NCI-H748 (cell line): ENCODE measurements around the gene ZNF436.
A peak's percentile ranks its signal among the peaks of the same experiment; 100 is the strongest.

Source experiments
- DNase-seq: peaks from one replicate; lab custom pipeline; 2025; ENCODE audit not compliant: unreplicated experiment; lab: John Stamatoyannopoulos, UW

ZNF436 gene

DNA sequence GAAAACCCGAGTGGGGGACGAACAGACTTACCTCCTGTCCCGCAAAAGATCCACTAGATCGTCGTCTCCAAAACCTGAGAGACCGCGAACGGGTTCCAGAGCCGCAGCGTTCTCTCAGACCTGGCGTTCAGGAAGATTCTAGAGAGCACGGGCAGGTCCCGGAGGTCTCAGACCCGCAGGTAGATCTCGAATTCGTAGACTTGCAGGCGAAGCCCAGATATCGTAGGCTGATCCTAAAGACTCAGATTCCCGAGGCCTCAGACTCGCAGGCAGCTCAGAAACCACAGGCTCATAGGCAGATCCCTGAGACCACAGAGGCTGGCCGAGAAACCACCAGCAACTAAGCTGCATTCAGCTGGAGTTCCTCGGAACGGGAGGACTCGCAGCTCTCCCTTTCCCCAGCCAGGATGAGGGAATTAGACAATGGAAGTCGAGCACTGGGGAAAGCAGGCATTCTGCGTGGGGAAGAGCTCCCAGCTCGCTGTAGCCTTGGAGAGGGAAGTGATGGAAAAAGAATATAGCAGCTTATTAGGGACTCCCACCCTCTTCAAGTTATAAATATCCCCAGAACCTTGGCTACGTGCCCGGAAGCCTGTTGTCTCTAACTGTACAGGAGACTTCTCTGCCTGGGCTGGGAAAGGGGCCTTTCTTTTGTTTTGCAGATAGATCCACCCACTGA, at the start of gene ZNF436:
Gene ZNF436, minus strand, starts transcription at position 502 of the 679 bp plus-strand sequence. CDS start 1,831 bp downstream, outside the sequence.
- peak; percentile 84 for DNase-seq

DNA sequence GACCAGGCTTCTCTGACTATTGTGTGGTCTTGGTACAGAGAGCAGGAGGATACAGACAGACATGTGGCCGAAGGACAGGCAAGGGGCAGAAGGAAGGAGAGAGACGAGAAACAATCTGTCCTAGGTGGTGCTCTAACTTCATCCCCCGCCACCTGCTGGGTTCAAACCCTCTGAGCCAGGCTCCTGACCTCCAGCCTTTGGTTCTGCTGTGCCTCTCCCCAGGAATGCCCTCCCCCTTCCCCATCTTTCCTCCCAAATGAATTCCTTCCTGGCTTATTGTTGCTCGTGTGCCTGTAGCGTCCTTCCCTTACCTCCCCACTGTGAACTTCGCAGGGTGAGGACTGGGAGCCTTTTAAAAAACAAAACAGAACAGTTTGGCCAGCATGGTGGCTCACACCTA, 49.5 kb upstream of the ZNF436 start:
- no peak for DNase-seq

DNA sequence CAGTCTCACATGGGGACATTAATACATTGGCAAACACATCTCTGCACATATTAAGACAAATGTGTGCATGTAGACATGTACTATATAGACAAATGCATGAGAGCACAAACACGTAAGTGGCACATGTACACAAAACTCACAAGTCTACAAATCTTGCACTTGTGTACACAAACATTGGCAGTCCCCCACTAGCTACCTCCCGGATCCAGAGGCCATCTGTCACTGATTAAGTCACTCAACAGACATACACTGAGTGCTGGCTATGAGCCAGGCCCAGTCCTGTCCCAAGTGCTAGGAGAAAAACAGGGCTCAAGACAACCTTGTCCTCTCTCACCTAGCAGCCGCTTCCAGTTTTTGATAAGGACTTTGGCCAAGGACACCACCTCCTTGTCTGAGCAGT, 47.9 kb upstream of the ZNF436 start:
- peak; percentile 51 for DNase-seq

DNA sequence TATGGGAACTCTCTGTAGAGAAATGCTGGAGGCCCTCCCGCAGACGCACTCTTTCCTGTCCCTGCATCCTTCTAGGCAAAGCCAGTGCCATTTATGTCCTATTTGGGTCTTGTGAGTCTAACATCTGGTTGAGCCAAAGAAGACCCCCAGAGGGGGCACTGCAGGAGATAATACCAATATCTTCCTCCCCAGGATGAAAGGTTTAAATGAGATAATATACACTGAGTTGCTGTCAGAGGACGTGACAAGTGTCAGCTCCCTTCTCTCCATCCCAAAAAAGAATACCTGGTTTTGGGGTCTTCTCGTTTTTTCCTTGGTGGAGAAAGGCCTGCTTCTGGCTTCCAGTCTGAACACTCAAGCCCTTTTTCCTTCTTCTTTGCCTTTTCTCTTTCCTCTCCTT, 47.3 kb upstream of the ZNF436 start:
- no peak for DNase-seq

DNA sequence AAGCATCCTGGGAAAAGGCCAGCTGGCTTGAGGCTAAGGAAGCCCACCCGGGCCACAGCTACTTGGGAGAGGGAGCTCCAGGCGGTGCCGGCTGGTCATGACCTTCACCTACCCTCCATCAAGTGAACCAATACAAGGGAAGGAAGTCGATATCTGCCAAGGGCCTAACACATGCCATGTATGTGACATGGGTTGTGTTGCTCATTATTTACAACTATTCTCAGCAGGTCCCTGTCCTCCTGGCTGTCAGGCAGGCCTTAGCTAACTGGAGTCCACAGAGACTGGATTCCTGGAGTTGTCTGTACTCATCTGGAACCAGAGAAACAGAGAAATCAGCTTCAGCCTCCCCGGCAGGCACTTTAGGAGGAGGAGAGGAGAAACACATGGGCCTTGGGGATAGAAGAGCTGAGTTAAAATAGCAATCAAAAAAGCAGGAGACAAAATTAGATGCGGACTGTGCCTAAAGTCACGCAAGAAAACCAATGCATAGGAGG, 39.2 kb upstream of the ZNF436 start:
- no peak for DNase-seq

DNA sequence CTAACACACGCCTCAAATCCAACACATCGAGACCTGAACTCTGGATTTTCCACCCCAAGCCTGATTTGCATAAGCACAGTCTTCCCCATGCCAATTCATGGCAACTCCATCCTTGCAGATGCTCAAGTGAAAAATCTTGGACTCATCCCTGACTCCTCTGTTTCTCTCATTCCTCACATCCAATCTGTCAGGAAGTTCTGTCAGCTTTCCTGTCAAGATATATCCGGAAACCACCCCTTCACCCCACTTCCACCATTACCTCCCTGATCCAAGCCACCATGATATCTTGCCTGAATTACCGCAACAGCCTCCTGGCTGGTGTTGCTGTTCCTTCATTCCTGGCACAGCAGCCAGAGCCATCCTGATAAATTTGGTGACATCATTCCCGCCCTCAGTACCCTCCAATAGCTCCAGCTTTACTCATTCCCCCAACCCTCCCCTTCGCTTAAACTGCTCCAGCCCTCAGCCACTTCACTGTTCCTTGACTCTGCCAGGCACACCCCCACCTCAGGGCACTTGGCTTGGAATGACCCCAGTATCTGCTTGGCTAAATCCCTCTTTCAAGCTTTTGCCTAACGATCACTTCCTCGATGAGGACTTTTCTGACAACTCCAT, 37.5 kb upstream of the ZNF436 start:
- no peak for DNase-seq

DNA sequence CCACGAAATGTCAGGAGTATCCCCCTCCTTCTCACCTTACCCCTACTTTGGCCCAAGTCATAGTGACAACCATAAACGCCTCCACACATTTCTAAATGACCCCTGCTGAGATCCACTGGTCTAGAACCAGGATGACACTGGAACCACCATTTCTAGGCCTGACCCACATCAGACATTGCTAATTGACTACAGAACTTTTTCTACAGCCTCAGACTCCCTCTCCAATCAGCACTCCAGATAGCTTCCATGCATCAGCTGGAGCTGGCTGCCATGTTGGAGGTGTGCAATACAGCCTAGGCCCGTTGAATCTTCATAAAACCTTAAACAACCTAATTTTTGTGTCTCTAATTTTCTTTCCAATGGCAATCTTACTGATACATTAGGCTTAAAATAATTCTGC, 36.3 kb upstream of the ZNF436 start:
- no peak for DNase-seq

DNA sequence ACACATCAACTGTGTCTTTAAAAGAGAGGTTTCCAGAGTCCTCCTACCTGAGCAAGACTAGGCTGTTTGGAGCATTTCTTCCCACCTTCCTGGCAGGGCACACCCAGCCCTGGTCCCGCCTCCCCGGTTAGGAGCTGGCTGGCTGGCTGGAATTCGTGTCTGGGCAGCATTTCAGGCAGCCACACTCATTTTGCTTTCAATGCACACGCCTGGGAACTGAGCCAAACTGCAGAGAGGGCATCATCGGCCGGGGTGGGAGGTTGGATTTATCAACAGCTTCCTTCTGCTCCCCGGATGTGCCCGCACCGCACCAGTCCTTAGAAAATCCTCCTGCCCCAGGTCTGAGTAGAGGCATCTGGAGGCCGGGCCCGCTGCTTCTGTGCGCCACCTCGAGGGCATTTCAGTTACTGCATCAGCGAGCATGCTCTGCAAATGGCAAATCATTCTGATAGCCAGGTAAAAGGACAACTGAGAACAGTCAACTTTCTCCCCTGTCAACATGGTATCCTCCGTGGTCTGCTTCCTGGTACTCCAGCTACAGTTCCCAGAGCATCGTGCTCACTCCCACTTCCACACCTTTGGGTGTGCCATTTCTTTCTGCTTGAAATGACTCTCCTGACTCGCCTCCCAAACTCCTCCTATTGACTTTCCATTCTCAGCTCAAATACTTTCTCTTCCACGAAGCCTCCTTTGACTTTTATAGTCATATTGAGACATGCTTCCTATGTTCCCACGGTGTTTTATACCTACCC, 34.3 kb upstream of the ZNF436 start:
- DNase-seq: peak; percentile 92

DNA sequence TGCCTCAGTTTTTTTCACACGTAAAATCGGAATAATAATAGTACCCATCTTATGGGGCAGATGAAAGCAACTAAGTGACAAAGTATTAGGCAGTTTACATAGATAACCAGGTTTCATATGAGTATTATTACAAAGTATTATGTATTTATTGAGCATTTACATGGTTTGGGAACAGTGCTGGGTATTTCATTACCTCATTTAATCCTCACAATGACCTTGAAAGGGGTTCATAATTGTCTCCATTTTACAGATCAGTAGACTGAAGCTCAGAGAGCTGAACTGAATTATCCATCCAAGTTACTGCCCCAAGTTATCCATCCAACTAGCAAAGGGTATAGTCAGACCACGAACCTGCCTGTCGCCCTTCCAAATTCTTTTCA, 33.7 kb upstream of the ZNF436 start:
- DNase-seq: no peak

DNA sequence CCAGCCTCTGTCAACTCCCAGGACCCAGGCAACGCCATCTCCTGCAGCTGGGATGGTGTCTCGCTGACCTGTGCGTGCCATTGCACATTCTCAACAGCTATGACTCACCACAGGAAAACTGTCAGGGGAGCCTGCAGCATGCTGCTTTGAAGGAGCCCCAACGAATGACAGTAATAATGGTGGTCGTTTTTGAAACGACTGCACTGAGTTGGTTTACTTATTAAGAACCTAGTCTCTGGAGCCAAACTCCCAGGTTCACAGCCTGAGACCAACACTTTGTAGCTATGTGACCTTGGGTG, 33.4 kb upstream of the ZNF436 start:
- DNase-seq: no peak

DNA sequence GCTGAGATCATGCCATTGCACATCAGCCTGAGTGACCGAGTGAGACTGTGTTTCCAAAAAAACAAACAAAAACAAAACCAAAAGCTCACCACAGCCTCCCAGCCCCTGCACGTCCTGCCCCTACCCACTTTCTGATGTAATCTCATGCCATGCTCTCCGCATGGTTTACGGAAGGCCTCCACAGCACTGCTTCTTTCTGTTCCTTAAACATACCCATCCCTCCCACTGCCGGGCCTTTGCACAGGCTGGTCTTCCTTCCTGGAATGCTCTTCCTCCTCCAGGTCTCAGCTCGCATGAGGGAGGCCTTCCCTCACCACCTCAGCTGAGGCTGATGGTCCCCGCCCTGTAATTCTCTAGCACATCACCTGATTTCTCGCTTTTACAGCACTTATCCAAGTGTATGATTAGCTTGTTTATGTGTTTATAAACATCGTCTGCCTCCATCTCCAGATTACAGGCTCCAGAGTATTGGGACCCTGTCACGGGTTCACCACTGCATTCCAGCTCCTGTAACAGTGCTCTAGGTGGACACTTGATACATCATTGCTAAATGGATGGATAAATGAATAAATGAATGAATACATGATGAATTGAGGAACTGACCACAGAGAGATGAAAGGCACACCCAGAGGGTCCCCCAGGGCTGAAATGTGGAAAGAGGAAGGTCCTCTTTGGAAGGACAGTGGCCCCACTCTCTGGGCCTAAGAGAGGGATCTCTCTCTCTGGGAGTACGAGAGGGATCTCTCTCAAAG, 32.8 kb upstream of the ZNF436 start:
- no peak for DNase-seq

DNA sequence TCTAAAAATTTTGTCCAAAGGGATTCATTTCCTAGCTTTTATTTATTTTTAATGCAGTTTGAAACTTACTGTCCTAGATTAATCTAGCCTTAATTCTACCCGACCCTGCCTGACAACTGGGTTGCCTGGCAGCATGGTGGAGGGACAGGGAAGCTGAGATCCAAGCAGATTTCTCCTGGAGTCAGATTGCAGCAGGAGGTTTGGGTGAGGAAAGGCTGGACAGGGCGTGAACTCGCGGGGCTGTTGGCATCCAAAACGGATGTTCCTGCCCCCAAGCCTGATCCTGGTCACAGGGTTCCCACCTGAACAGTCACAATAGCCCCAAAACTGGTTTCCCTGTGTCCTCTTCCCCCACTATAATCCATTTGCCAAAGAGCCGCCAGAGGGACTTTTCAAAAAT, 31.7 kb upstream of the ZNF436 start:
- DNase-seq: no peak

DNA sequence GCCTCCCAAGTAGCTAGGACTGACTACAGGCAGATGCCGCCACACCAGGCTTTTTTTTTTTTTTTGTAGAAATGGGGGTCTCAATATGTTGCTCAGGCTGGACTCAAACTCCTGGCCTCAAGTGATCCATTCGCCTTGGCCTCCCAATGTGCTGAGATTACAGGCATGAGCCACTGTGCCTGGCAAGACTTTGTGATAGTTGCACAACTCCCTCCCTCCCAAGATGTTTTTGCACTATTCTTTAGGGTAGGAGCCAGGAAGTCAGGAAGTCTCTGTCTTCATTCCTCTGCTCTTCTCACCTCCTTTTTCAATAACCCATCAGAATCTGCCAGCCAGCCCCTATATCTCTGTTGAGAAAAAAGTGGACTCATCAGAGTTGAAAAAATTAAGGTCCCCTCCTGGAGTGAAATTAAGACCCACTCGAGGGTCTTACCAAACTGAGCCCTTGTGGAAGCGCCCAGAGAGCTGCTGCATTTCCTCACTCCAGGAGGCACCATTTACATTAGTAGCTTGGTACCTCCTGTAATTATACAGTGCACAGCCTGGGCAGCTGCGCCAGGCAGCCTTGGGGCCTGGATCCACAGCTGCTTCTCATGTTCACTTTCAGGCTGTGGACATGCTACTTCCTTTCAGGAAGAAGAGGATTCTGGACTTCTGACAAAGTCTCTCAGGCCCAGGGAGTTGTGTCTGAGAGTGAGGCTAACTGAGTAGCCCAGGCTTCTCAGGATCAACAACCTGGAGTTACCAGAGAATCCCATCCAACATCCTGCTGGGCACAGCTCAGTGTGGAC, 30.9 kb upstream of the ZNF436 start:
- no peak for DNase-seq

DNA sequence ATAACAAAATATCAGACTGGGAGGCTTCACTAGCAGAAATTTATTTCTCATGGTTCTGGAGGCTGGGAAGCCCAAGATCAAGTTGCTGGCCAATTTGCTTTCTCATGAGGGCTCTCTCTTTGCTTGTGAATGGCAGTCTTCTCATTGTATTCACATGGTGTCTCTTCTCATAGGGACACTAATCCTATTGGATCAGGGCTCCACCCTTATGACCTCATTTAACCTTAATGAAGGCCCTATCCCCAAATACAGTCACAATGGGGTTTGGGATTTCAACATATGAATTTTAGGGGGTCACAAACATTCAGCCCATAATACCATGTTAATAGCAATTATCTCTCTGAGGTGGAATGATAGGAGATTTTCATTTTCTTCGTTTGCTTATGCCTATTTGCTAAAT, 29.6 kb upstream of the ZNF436 start:
- no peak for DNase-seq

DNA sequence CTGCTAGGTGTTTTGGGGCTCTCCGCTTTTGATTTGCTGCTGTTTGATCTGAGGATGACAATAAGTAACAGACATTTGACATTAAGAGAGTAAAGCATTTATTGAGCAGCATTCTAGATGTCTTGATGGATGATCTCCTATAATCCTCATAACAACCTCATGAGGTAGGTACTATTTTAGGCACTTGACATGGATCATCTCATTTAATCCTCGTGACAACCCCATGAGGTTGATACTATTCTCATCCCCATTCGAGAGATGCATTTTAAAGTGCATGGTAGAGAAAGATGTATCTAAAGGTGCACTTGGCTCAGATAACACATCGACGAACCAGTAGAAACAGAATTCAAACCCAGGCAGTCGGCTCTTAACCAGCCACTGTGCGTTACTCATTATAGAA, 28.3 kb upstream of the ZNF436 start:
- DNase-seq: no peak

DNA sequence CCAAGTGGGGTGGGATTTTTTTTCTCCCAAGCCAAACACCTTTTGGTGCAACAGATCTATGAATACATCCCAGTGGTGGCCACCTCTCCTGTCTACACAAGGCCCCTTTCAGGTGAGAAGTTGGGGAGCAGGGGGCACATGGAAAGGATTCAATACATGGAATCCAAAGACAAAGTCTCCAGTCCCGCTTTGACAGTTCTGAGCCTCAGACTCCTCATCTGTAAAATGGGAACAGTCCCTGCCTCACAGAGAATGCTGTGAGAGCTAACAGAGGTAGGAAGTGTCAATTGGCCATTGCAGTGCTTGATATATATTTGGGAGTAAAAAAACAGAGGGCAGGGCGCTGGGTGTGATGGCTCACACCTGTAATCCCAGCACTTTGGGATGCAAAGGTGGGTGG, 26.7 kb upstream of the ZNF436 start:
- DNase-seq: no peak

DNA sequence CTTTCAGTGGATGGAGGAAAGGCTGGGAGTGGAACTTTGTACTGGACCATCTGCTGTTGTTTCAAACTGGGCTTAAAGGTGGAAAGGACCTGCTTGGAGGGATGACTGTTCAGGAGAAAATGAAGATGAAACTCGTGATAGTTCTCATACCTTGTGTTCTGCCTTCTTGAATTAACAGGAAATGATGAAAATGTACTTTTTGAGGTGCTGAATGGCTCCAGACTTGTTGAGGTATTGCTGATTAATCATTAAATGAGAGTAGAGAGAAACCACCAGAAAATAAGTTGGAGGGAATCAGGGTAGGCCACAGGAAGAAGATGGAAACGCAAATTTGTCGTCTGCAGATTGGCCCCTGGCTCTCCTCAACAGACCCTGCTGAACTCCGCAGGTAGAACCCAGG, 26.2 kb upstream of the ZNF436 start:
- DNase-seq: no peak

DNA sequence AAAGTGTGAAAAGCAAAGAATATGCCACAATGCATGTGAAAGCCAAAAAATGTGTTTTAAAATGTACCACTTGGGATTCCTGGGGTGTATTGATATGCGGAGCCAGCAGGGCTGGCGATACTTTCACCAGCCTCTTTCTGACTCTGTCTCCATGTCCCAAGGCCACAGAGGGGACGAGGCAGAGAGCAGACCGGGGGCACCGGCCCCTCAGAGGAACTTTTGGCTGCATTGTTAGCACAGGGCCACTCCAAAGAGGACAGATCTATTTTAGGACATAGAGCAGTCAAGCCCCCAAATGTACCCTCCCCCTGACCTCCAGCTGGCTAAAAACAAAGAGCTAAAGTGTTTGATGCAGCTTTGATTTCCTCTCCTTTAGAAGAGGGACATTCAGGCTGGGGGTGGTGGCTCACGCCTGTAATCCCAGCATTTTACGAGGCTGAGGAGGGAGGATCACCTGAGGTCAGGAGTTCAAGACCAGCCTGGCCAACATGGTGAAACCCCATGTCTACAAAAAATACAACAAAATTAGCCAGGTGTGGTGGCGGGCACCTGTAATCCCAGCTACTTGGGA, 25.6 kb upstream of the ZNF436 start:
- no peak for DNase-seq

DNA sequence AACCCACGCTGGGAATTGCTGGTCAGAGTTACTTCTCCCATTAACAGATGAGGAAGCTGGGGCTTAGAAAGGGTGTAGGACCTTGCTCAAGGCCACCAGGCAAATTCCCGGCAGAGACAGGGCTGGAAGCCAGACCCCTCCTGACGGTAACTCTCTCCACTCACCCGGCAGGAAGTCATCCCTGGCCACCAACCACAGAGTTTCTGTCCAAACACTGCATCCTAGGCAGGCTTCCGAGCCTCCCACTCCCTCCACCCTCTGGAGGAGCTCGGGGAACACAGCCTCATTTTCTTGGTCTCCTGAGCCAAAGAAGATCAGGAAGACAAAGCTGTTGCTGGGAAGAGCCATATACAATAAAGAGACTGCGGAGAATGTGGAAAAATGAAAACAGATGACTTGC, 25.0 kb upstream of the ZNF436 start:
- no peak for DNase-seq

DNA sequence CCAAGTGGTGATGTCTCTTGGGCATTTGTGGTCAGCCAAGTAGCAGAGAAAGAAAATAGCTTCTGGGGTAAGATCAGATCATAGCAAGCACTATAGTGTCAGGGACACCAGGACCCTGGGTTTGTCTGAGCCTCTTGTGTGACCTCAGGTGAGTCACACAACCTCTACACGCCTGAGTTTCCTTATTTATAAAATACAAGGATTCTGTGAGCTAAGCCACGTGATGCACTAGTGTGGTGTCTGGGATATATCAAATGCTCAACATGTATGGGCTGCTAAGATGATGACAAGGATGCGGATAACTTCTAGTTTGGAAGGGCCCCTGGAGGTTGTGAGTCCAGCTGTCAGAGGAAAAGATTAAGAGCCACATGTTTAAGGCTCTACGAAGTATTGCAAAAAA, 24.5 kb upstream of the ZNF436 start:
- DNase-seq: no peak

DNA sequence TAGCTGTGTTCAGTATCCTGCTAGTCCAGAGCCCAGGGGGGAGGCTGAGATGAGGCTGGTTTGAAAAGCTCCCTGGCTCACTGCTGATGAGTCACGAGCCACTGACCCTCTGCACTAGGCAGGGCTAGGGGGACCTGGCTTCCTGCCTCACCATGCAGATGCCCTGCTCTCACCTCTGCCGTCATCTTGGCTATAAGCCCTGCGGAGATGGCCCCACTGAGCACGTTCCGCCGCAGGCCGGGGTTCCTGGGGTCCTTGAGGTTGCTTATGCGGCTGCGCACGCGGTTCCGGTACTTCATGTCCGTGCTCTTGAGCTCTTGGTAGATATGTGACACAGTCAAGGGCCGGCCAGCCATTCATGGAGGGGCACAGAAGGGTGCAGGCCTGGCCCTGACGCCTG, 24.1 kb upstream of the ZNF436 start:
- no peak for DNase-seq
